HG03571 (cell line): ENCODE measurements around the gene KRTAP5-10.
"Not testable (repeated sequence)": the region's sequence is repeated elsewhere in the genome, so short reads cannot be mapped to it uniquely, and the experiment has no call there.

Source experiments
- ATAC-seq: cut with Tn5 transposase; IDR thresholded peaks from one replicate; pipeline ENCODE4 v1.9.1; 2021; ENCODE audit not compliant: unreplicated experiment

KRTAP5-10 gene

DNA sequence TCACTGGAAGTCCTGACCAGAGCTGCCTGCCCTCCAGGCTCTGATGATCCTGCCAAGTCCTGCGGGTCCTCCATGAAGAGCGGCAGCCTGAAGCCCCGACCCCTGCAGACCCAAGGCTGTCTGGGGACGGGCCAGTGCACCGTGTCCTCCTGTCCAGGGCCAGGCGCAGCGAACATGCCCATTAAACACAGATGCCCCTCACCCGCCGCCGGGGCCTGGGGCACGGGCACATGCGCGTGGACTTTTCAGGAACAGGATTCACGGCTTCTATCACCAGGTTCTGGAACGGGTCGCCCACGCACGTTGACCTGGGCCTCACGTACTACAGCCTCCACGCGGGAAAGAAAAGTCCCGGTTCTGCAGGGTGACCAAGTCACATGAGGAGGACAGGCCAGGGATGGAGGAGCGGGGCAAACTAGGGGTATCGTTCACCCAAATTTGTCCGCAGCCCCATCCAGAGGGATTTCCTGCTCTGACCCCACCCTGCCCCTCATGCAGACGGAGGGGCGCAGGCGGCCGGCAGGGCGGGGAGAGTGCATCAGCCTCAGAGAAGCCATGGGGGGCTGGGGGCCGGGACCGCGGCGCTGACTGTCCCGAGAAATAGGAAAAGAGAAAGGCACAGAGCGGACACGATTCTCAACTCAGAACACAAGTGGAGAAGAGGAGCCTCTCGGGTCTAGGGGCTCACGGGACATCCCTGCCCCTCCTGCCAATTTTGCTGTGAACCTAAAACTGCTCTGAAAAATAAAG, 5.9 kb downstream of the KRTAP5-10 start:
- not testable (repeated sequence) for ATAC-seq

- no peak for ATAC-seq
Observed at GRCh38 chr11:71572811-71573210, 7.4 kb downstream of the KRTAP5-10 start.

DNA sequence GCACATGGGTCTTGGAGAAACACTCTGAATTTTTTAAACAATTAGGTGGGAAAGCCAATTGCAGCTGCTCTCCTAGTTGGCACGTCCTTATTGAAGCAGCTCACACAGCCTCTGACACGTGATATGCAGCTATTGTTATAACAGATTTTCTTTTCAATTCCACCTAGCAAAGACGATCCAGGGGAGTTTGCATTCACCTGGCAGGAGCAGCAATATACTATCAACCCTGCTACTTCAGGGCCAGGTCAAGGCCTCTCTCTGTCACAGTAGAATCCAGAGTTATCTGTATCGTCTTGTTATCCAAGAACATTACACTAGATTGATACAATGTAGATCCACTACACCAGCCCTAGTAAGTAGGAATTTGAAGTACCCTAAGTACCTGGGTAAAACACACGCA, 9.1 kb downstream of the KRTAP5-10 start:
- no peak for ATAC-seq

DNA sequence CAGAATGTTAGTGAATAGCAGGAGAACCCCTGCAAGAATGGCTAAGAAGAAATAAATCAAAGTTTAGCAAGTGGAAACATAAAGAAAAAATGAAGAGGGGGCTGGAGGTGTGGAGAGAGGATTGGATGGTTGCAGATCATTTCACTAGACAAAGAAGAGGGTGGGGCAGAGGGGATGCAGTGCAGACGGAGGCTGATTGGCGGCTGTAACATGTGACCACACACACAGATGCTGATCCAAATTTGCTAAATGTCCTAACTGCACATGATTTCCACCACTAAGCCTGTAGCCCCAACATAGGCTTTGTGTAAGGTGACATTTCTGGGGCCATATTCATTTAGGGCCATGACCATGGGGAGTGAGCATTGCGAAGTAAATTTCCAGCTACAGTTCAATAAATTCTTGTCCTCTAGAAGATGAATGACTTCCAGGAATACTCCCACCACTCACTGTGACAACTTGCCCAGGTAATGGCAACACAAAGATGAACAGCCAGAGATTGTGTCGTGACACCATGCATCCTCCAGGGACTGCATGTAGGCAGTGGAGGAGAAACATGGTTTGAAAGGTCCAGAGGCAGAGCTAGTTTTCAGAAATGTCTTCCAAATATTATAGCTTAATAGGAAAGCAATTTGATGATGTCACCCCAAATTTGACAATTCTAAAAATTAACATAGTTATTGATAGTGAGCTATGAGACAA, 10.5 kb downstream of the KRTAP5-10 start:
- ATAC-seq = no peak

- not testable (repeated sequence) for ATAC-seq
Observed at GRCh38 chr11:71576688-71577465, 11.5 kb downstream of the KRTAP5-10 start.

GRCh38 chr11:71577469-71578004, 12.2 kb downstream of the KRTAP5-10 start:
- ATAC-seq = no peak

GRCh38 chr11:71579513-71579912, 14.2 kb downstream of the KRTAP5-10 start:
- not testable (repeated sequence) for ATAC-seq

DNA sequence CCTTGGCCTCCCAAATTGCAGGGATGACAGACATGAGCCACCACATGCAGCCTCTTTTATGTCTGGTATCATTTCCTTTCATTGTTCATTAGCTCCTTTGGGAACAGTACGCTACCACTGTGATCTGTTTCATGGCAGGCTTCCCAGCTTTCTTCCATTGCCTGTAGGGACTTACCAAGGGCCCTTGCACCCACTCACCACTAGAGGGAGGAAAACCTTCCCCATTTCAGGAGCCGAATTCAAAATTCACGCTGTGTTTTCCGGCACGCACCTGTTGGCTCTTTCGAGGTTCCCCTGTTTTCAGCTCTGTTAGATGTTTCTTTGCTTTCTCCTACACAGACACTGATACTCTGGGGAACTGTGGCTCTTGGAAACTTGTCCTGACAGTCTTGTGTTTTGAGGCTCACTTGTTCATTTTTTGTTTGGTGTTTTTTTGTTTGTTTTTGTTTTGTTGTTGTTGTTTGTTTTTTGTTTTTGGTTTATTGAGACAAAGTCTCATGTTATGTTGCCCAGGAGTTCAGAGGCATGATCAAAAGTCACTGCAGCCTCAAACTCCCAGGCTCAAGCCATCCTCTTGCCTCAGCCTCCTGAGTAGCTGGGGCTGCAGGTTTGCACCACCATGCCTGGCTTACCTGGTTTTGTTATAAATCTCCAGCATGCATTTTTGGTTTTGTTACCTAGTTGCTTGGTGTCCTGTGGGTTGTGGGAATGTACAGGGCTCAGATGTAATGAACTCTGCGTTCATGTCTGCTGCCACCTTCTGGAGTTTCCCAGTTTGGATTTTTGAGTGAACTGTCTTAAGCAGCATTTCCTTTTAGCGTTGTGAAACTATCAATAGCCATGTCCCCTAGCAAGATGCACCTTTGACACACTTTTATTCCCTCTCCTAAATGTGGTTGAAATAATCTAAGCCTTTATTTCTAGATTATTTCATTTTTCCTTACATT, 15.0 kb downstream of the KRTAP5-10 start:
- no peak for ATAC-seq

DNA sequence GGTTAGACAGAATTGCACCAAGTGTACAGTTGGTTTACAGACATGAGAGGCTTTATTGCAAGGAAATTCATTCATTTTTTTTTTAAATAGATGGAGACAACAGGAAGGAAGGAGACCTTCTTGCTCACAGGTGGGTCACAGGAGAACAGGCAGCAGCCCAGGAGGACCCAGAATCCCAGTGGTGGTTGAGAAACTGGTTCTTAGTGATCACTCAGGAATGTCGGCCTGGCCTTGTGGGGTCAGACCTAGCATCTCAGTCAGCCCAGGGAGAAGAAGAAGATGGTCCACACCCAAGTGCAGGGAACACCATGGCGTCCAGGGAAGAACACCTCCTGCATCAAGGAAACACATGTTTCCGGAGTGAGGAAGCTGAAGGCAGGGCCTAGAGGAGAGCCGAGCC, 16.5 kb downstream of the KRTAP5-10 start:
- no peak for ATAC-seq

DNA sequence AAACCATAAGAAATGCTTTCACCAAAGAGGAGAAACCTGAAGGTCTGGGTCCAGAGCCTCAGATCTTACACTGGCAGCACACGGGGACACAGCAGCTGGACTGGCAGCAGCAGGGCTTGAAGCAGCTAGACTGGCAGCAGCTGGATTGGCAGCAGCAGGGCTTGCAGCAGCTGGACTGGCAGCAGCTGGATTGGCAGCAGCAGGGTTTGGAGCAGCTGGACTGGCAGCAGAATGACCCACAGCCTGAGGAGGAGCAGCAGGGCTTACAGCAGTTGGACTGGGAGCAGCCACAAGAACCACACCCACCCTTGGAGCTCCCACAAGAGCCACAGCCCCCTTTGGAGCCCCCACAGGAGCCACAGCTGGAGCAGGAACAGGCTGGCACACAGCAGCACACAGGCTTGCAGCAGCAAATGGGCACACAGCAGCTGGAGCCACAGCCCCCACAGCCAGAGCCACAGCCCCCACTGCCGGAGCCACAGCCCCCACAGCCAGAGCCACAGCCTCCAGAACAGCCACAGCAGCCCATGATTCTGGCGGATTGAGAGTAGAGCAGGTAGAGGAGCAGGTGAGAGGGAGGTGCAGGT, 17.0 kb downstream of the KRTAP5-10 start, which contains the start of gene KRTAP5-11:
KRTAP5-11 (minus strand) TSS at position 567 of the 587 bp plus-strand sequence; CDS start at position 529, 38 bp downstream.
- ATAC-seq = no peak

DNA sequence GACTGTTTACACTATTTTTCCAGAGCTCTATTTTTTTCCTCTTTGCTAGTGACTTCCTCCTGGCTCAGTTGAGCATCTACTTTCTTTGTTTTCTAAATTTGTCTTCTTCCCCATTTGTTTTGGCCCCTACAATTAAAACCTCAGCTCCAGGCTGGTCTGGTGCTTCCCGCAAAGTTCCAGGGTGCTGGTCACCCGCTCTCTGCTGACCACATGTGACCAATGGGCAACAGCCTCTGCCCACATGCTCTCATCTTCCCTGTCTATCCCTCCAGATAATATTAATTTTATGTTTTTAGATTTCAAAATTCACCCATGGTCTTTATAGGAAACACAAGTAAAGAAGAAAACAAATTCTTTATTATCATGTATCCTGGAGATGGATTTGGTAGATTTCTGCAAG, 17.6 kb downstream of the KRTAP5-10 start:
- not testable (repeated sequence) for ATAC-seq

- not testable (repeated sequence) for ATAC-seq
Observed at GRCh38 chr11:71585673-71586072, 20.3 kb downstream of the KRTAP5-10 start.

DNA sequence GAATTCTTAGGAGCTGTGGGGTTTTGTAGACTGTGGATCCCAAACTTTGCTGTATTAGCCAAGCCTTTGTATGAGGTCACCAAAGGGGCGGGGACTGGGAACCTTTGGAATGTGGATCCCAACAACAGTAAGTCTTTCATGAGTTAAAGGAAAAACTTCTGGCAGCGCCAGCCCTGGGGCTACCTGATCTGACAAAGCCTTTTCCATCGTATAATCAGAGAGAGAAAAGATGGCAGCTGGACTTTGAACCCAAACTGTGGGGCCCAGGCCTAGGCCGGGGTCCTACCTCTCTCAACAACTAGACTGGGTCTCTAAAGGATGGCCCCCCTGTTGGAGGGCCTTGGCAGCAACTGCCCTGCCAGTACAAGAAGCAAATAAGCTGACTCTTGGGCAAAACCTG, 23.0 kb downstream of the KRTAP5-10 start:
- not testable (repeated sequence) for ATAC-seq

DNA sequence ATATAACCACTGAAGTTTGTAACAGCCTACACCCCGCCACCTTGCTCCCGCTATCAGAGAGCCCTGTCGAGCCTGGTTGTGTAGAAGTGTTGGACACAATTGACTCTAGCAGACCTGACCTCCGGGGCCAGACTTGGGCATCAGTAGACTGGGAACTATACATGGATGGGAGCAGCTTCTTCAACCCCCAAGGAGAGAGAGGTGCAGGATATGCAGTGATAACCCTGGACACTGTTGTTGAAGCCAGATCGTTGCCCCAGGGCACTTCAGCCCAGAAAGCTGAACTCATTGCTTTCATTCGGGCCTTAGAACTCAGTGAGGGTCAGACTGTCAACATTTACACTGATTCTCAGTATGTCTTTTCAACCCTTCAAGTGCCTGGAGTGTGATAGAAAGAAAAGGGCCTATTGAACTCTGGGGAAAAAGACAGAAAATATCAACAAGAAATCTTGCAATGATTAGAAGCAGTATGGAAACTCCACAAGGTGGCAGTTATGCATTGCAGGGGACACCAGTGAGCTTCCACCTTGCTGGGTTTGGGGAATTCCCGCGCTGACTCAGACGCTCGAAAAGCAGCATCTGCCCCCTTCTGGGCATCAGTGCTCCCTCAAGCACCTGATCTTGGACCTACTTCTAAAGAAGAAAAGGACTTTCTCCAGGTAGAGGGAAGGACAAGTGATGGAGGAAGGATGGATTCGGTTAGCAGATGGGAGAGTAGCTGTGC, 23.6 kb downstream of the KRTAP5-10 start:
- not testable (repeated sequence) for ATAC-seq

GRCh38 chr11:71589546-71589920, 24.2 kb downstream of the KRTAP5-10 start:
- not testable (repeated sequence) for ATAC-seq

GRCh38 chr11:71603221-71603620, 37.9 kb downstream of the KRTAP5-10 start:
- not testable (repeated sequence) for ATAC-seq

GRCh38 chr11:71604798-71605488, 39.6 kb downstream of the KRTAP5-10 start:
- ATAC-seq = not testable (repeated sequence)

- ATAC-seq = not testable (repeated sequence)
Observed at GRCh38 chr11:71606853-71607519, 41.6 kb downstream of the KRTAP5-10 start.
